OCI-LY3 (cell line): ENCODE data around the gene CCDC170.
A peak's percentile ranks its signal among the peaks of the same experiment; 100 is the strongest.
"Not testable (repeated sequence)": the region's sequence is repeated elsewhere in the genome, so short reads cannot be mapped to it uniquely, and the experiment has no call there.

Source experiments
- H2AFZ ChIP-seq: fragments of 200-600, 300-600 bp; shearing (Covaris generic); 2 replicates; pipeline ENCODE4 v1.6.0; 2014; ENCODE audit warnings: antibody characterized with exemption, low read depth, low read length
- H3K27ac ChIP-seq: fragments of 200-600, 300-600 bp; sonication (generic); 2 replicates; pipeline ENCODE4 v1.5.1; 2014; ENCODE audit warnings: mild to moderate bottlenecking, low read length, moderate library complexity, mixed read lengths
- H3K27me3 ChIP-seq: fragments of 200-600, 300-600 bp; sonication (generic); 2 replicates; pipeline ENCODE4 v1.6.1; 2014; ENCODE audit warnings: low read depth, low read length, mixed read lengths
- H3K36me3 ChIP-seq: fragments of 200-600, 300-600 bp; sonication (generic); replicated peaks from 2 replicates; pipeline ENCODE3; 2014; ENCODE audit warnings: low read depth, low read length, mixed read lengths
- H3K4me1 ChIP-seq: fragments of 300-600, 200-600 bp; sonication (generic); 2 replicates; pipeline ENCODE4 v1.6.1; 2014; ENCODE audit warnings: low read length, mixed read lengths
- H3K4me2 ChIP-seq: fragments of 200-600, 300-600 bp; sonication (generic); 2 replicates; pipeline ENCODE4 v1.6.1; 2014; ENCODE audit warnings: low read length, mixed read lengths
- H3K4me3 ChIP-seq: fragments of 300-600, 200-600 bp; sonication (generic); 2 replicates; pipeline ENCODE4 v1.5.1; 2014; ENCODE audit warnings: antibody characterized with exemption, mild to moderate bottlenecking, low read length, moderate library complexity
- H3K79me2 ChIP-seq: fragments of 300-600, 200-600 bp; shearing (Covaris generic); 2 replicates; pipeline ENCODE4 v1.6.1; 2014; ENCODE audit warnings: mild to moderate bottlenecking, low read length, mixed read lengths
- H3K9ac ChIP-seq: fragments of 300-600, 200-600 bp; shearing (Covaris generic); 2 replicates; pipeline ENCODE4 v1.6.0; 2014; ENCODE audit warnings: mild to moderate bottlenecking, low read length, moderate library complexity
- H3K9me3 ChIP-seq: fragments of 200-600, 300-600 bp; shearing (Covaris generic); 2 replicates; pipeline ENCODE4 v1.6.1; 2014; ENCODE audit warnings: low read length, mixed read lengths; ENCODE audit not compliant: insufficient read depth
- H4K20me1 ChIP-seq: fragments of 200-600, 300-600 bp; sonication (generic); 2 replicates; pipeline ENCODE4 v1.6.1; 2016; ENCODE audit warnings: low read length, mixed read lengths; ENCODE audit not compliant: insufficient read depth
- EZH2phosphoT487 ChIP-seq: fragments of 200-600 bp; shearing (Covaris generic); IDR thresholded peaks from 2 replicates; pipeline ENCODE4 v1.6.1; 2018; ENCODE audit warnings: antibody characterized with exemption, mixed run types, low read depth
- TF ChIP-seq, protein P1 (sequence below): fragments of 200-600, 300-600 bp; sonication (generic); IDR thresholded peaks from 2 replicates; pipeline ENCODE4 v1.5.1; 2014; ENCODE audit warnings: antibody characterized with exemption, low read length, low read depth

The CCDC170 gene, protein sequence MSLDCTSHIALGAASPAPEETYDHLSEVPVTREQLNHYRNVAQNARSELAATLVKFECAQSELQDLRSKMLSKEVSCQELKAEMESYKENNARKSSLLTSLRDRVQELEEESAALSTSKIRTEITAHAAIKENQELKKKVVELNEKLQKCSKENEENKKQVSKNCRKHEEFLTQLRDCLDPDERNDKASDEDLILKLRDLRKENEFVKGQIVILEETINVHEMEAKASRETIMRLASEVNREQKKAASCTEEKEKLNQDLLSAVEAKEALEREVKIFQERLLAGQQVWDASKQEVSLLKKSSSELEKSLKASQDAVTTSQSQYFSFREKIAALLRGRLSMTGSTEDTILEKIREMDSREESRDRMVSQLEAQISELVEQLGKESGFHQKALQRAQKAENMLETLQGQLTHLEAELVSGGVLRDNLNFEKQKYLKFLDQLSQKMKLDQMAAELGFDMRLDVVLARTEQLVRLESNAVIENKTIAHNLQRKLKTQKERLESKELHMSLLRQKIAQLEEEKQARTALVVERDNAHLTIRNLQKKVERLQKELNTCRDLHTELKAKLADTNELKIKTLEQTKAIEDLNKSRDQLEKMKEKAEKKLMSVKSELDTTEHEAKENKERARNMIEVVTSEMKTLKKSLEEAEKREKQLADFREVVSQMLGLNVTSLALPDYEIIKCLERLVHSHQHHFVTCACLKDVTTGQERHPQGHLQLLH

DNA sequence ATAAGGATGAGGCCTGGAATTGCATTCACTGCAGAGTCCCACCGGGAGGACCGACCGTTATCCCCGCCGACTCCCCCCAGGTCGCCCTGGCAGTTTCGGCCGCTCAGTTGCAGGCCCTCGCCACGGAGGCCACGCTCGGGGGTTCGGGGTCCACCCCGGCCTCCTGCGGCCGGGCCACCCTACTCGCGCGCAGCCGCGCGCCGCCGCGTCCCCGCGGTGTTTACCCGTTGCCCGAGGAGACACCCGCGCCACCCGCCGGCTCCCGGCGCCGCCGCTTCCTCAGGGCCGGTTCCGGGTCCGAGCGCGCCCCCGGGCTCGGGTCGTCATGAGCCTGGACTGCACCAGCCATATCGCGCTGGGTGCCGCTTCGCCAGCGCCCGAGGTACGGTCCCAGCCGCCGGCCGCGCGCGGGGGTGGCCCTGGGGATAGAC, at the start of gene CCDC170:
Gene CCDC170 (plus strand): TSS at position 214 of the 431 bp plus-strand sequence. CDS start 112 bp downstream, at position 326.
- Histone ChIP-seq H3K79me2 (no peaks in the 10 kb centered on the region), H3K27me3 (peaks cover 21% of the 10 kb centered on the region), H3K4me2 (peak within 1 kb of the TSS; percentile 93), H4K20me1 (no peaks in the 10 kb centered on the region), H3K4me3 (peak within 1 kb of the TSS; percentile 90), H3K36me3 (no peaks in the 10 kb centered on the region), H3K27ac (no peak within 1 kb of the TSS), H3K4me1 (peaks cover 7% of the 10 kb centered on the region), H2AFZ (peak within 1 kb of the TSS; percentile 72), H3K9me3 (no peaks in the 10 kb centered on the region), H3K9ac (peak within 1 kb of the TSS; percentile 55)
- TF ChIP-seq, protein P1, sequence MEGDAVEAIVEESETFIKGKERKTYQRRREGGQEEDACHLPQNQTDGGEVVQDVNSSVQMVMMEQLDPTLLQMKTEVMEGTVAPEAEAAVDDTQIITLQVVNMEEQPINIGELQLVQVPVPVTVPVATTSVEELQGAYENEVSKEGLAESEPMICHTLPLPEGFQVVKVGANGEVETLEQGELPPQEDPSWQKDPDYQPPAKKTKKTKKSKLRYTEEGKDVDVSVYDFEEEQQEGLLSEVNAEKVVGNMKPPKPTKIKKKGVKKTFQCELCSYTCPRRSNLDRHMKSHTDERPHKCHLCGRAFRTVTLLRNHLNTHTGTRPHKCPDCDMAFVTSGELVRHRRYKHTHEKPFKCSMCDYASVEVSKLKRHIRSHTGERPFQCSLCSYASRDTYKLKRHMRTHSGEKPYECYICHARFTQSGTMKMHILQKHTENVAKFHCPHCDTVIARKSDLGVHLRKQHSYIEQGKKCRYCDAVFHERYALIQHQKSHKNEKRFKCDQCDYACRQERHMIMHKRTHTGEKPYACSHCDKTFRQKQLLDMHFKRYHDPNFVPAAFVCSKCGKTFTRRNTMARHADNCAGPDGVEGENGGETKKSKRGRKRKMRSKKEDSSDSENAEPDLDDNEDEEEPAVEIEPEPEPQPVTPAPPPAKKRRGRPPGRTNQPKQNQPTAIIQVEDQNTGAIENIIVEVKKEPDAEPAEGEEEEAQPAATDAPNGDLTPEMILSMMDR = no peak
- no peak for TF ChIP-seq EZH2phosphoT487

DNA sequence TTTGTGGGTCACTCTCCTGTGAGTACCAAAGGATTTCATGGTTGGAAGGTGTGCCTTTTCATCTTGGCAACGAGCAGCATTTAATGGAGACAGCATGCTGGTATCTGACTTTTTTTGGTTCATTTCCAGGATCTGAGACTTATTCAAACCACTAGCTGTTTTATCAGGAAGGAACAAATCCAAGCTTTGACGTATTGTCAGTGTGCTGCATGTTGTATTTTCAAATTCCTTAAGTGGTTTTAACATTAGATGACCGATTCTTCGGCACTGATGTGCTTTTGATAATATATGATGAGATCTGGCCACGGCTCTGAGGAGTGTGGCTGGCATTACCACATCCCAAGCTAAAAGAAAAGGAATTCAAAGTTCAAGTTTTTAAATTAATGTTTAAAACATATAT, 48.3 kb upstream of the CCDC170 start:
- TF ChIP-seq, protein P1 = no peak
- no peak for TF ChIP-seq EZH2phosphoT487
- Histone ChIP-seq H4K20me1 (no peaks in the 10 kb centered on the region), H3K4me1 (no peaks in the 10 kb centered on the region), H3K36me3 (no peaks in the 10 kb centered on the region), H3K79me2 (peaks cover 6% of the 10 kb centered on the region; the same call in 1 of the 2 replicates), H3K4me2 (no peak overlapping the region), H3K9me3 (no peaks in the 10 kb centered on the region), H2AFZ (no peak overlapping the region), H3K9ac (no peak overlapping the region), H3K4me3 (no peak overlapping the region), H3K27me3 (no peaks in the 10 kb centered on the region), H3K27ac (no peak overlapping the region)

DNA sequence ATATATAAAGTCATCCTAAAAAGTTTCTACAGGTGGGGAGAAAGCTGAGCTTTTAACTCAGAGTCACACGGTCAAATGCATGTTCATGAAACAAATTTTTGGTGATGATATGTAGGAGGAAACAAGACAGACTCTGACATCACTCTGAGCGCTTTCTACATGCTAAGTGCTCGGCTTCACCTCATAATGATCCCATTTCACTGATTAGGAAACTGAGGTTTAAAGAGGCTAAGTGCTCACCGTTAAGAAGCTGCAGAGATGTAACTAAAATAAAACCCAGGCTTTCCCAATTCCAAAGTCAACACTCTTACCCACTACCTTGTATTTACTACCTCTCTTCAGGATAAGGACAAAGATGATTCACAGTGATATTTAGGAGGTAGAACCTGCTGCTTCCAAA, 46.6 kb upstream of the CCDC170 start:
- Histone ChIP-seq H3K27me3 (no peaks in the 10 kb centered on the region), H3K9me3 (no peaks in the 10 kb centered on the region), H3K4me1 (peaks cover 3% of the 10 kb centered on the region; the same call in 1 of the 2 replicates), H3K36me3 (no peaks in the 10 kb centered on the region), H3K79me2 (peaks cover 14% of the 10 kb centered on the region), H3K9ac (no peak overlapping the region), H3K27ac (no peak overlapping the region), H3K4me2 (no peak overlapping the region), H2AFZ (no peak overlapping the region), H3K4me3 (no peak overlapping the region), H4K20me1 (no peaks in the 10 kb centered on the region)
- TF ChIP-seq, protein P1 = no peak
- no peak for TF ChIP-seq EZH2phosphoT487

DNA sequence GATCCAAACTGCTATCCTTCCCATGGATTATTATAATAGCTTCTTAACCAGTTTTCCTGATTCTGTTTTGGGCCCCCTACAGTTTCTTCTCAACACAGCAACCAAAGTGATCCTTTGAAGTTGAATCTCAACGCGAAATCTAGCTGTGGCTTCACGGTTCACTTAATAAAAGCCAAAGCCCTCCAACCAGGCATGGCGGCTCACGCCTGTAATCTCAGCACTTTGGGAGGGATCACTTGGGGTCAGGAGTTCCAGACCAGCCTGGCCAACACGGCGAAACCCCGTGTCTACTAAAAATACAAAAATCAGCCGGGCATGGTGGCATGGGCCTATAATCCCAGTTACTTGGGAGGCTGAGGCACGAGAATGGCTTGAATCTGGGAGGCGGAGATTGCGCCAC, 45.2 kb upstream of the CCDC170 start:
- no peak for TF ChIP-seq EZH2phosphoT487
- TF ChIP-seq, protein P1 = no peak
- Histone ChIP-seq H3K4me1 (peaks cover 7% of the 10 kb centered on the region), H3K9ac (no peak overlapping the region), H3K4me2 (no peak overlapping the region), H3K27ac (no peak overlapping the region), H4K20me1 (no peaks in the 10 kb centered on the region), H3K27me3 (no peaks in the 10 kb centered on the region), H3K79me2 (peaks cover 25% of the 10 kb centered on the region), H3K4me3 (no peak overlapping the region), H2AFZ (no peak overlapping the region), H3K36me3 (no peaks in the 10 kb centered on the region), H3K9me3 (no peaks in the 10 kb centered on the region)

DNA sequence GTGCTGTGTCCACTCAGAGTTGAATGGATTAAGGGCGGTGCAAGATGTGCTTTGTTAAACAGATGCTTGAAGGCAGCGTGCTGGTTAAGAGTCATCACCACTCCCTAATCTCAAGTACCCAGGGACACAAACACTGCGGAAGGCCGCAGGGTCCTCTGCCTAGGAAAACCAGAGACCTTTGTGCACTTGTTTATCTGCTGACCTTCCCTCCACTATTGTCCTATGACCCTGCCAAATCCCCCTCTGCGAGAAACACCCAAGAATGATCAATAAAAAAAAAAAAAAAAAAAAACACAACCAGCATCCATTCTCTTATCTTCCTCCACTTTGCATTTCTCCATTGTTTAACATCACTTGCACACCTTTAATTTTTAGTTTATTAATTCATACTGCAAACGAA, 42.9 kb upstream of the CCDC170 start:
- H3K4me2 ChIP-seq = peak overlapping the region; percentile 97
- H3K9ac ChIP-seq = peak overlapping the region; percentile 88
- H4K20me1 ChIP-seq, H2AFZ ChIP-seq, H3K27ac ChIP-seq, H3K27me3 ChIP-seq, H3K36me3 ChIP-seq, H3K4me1 ChIP-seq, H3K9me3 ChIP-seq: not testable (repeated sequence)
- H3K4me3 ChIP-seq = peak overlapping the region; percentile 94
- H3K79me2 ChIP-seq = peaks cover 24% of the 10 kb centered on the region
